Left colon (tissue), 2 donors: Measurements from ENCODE around the gene PJA1. TPM values are rescaled to one million over a fixed set of nuclear protein-coding genes. Genes with fewer than 3 reads are reported as not detected.

Source experiments
- ATAC-seq: fragments of 200-7000 bp; cut with Tn5 transposase; one replicate; pipeline ENCODE4 v1.9.1; 2020; ENCODE audit warnings: mild to moderate bottlenecking, moderate library complexity
- DNase-seq, 2 donors: peaks; one replicate each; pipeline ENCODE4 v3.0.0-alpha.2; 2020
- intact Hi-C, 2 donors: fragments of 100-400 bp; cut with DNase I in 1 of 2; cut with micrococcal nuclease in 1 of 2; formaldehyde crosslinking; loops; one replicate each; pipeline versions ENCODE4 v1.11.2 to v1.14.0; 2022; cut with DNase I, micrococcal nuclease
- long read RNA-seq: library from polyadenylated mRNA; unstranded; transcript quantifications from one replicate; pipeline ENCODE4 v2.0.0, GENCODE V29; 2021
- total RNA-seq, 2 donors: library from RNA; stranded (reverse); fragmentation: NEBNext Ultra II Directional; extraction: Animal tissue kit (Norgen Biotek cat#: 25700); gene quantifications; one replicate each; pipeline ENCODE4 v1.2.1, GENCODE V29; 2021
- donor health status: DM: no; HTN: no; CAD: no.
- donor health status: DM: yes; HTN: yes; CAD: no.

PJA1 gene, protein sequence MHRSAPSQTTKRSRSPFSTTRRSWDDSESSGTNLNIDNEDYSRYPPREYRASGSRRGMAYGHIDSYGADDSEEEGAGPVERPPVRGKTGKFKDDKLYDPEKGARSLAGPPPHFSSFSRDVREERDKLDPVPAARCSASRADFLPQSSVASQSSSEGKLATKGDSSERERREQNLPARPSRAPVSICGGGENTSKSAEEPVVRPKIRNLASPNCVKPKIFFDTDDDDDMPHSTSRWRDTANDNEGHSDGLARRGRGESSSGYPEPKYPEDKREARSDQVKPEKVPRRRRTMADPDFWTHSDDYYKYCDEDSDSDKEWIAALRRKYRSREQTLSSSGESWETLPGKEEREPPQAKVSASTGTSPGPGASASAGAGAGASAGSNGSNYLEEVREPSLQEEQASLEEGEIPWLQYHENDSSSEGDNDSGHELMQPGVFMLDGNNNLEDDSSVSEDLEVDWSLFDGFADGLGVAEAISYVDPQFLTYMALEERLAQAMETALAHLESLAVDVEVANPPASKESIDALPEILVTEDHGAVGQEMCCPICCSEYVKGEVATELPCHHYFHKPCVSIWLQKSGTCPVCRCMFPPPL
- total RNA-seq = 1 to 10 TPM; 5.8 to 6.7 TPM
- long read RNA-seq, transcript PJA1-202 (2 exons, 2,672 nt) = major isoform, 19 of 26 reads
- long read RNA-seq, partial matches to known transcripts = 0 of 26 reads
- long read RNA-seq, other reads (novel, unspliced or antisense) = 3 of 26 reads

DNA sequence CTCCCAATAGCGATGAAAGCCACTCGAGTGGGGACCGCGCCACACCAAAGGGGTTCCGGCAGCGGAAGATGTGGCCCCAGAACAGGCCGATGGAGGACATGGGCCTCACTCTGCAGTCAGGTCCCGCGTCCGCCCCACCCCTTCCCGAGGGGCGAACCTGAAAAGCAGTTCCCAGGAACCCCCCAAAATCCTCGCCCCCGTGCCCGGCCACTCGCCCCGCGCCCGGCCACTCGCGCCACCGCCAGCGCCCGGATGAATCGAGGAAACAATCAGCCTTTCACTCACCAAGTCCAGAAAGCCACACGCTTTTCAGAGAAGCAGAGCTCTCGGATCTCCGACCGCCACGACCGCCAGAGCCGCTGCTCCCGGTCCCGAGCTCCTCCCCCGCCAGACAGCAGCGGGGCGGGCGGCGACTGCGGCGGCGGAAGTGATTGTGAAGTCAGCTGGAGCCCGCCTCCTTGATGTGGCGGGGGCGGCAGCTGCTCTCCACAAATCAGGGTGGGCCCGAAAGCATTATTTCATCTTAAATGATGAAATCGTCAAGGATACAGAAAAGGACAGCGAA, at the start of gene PJA1:
Gene PJA1, minus strand, starts transcription at position 367 of the 565 bp plus-strand sequence. CDS start 2,380 bp downstream, outside the sequence.
- intact Hi-C loops = no loop called here
- peak; percentile 55 to 71 for DNase-seq
- ATAC-seq = peak; percentile 88

DNA sequence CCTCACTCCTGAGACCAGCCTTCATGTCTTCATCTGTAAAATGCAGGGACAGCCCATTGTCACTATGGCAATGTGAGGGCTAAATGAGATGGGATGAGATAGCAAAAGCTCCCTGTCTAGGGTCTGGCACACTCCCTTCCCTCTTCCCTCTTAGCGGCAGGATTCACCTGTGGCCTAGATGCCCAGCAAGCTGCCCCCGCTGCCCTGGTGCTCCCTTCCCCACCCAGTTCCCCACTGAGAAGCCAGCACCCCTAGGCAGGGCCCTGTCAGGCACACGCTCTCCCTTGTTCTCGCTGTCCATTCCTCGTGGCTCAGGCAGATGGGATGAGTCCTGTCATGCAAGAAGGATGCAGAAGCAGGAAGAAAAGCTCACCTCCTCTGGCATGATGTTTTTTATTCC, 49.2 kb upstream of the PJA1 start:
- DNase-seq = no peak
- ATAC-seq = no peak
- intact Hi-C loops = no loop called here

DNA sequence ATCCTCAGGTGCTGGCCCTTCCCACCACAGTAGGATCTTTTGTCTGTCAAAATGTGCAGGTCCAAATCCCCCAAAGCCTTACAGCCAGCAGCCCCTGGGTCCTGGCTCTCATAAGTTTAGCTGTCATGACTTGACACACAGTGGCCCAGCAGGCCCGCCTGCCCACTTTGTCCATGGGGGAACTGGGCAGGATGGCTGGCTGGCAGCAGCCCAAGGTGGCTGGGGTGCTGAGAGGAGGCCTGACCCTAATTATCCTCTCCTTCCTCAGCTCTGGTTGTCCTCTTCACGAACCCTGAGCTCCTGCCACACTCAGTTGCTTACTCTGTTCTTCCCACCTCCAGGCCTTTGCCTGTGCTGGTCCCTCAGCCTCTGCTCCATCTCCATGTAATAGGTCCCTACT, 46.4 kb upstream of the PJA1 start:
- ATAC-seq (no peak), DNase-seq (no peak)
- intact Hi-C loops = no loop called here

DNA sequence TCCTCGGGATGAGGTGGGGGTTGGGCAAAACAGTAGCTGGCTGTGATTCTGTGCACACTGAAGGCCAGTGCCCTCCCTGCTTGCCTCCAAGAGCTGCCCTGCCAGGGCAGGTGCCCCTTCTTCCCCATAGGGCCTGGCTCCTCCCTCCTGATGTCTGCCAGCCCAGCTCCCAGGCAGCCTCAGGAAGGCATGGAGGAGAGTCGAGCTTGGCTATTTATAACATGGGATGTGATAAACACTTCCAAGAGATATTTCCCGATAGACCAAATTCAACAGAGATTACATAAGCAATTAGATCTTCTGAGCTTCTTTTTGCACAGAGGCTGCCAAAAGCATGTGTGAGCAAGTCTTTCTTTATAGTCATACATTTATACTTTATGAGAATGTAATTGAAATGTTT, 45.3 kb upstream of the PJA1 start:
- ATAC-seq (no peak), DNase-seq (no peak)
- intact Hi-C loops = no loop called here

DNA sequence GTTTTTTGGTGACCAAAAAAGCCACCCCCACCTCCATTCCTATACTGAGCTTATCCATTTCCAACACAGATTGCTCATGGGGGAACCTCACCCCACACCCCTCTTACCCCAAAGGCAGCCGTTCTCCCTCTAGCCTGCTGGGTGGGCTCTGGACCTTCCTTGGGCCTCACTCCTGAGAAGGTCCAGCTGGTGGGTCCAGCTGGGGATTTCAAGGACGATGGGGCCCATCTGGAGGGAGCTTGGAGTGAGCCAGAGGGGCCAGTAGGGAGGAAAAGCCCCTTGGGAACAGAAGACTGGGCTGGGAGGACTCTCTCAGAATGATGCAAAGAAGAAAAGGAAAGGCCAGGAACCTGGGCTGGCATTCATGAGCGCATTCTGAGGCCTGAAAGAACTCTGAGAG, 42.0 kb upstream of the PJA1 start:
- DNase-seq = no peak
- intact Hi-C loops = no loop called here
- ATAC-seq = no peak

DNA sequence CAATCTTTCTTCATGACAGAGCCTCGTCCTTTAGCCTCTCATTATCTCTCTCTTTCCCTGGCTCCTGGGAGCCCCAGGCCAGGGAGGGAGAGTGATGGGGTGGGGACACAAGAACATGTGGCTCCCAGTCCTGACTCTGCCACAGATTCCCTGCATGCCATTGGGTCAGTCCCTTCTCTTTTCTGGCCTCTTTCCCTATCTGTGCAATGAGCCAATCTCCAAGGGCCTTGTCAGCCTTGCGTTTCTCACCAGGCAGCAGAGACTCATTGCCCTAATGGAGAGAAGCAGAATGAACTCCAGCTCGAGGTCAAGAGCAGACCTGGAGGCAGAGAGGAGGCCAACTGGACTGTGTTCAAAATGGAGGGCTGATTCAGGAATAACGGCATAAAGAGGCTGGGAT, 38.4 kb upstream of the PJA1 start:
- no peak for DNase-seq
- ATAC-seq = no peak
- intact Hi-C loops = no loop called here

DNA sequence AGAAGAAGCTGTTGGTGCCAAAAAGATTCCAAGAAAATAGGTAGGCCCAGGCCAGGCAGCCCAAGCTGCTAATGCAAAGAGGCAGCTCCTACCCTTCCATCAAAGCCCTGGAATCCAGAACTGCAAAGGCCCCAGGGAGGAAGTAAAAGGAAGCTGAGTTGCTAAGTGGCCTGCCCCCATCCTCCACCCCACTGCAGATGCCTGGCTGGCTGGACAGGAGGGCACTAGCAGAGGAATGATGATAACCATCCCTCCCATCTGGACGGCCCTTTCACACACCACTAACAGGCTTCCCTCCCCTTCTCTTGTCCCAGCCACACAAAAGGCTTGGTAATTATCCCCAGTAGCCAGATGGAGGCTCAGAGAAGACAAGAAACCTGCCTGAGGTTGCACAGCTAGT, 32.4 kb upstream of the PJA1 start:
- ATAC-seq = no peak
- DNase-seq = no peak
- intact Hi-C loops = no loop called here

DNA sequence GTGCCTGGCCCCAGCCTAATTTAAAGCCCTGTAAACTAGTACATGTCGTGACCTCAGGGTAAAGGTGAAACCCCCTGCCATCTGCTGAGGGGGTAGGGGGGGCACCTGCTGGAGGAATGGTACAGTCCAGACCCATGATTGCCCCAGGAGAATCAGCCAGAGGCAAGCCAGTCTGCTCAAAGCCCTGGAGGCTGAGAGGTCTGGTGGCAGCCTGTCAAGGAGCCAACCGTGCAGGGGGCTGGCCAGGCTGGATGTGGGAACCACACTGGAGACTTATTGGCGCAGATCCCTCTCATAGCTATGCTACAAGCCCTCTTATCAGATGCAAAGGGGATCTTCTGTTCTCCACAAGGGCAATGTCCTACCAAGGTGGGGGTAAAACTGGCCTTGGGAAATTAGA, 31.4 kb upstream of the PJA1 start:
- intact Hi-C loops = no loop called here

DNA sequence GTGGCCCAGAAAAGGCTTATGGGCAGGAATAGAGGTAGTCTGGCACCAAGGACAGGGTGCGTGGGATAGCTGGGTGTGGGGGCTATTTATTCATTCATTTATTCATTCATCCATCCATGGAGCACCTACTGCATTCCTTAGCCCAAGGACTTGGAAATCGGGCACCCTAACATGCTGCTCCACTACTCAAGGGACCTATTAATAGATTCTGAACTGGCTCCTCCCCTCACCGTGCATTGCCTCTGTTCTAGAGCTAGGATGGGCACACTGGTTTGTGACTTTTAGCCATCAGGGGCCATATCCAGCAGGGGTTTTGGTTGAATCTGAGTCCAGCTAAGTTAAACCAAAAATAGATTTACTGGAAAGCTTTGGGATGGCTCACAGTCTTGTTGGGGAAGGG, 30.6 kb upstream of the PJA1 start:
- DNase-seq (no peak), ATAC-seq (no peak)
- intact Hi-C loops = no loop called here

More for the DNA sequence above, 31.4 kb upstream of the PJA1 start:
- DNase-seq (no peak), ATAC-seq (no peak)

DNA sequence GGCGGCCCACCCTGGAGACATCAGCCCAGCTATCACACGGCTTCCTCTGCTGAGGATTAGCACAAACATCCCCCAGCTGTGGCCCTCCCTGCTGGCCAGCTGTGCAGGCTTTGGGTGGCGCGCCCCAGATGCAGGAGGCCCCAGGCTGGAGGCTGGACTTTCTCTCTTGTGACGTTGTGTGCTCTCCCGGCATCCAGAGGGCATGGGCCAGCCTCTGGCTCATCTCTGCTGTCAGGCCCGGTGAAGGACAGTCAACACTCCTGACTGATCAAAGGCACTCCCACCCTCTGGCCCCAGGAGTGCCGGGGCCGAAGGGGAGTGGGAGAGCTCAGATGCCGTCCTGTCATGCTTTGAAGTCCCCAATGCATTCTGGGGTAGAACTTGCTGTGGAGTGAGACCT, 29.9 kb upstream of the PJA1 start:
- DNase-seq = no peak
- intact Hi-C loops = no loop called here
- ATAC-seq = no peak

DNA sequence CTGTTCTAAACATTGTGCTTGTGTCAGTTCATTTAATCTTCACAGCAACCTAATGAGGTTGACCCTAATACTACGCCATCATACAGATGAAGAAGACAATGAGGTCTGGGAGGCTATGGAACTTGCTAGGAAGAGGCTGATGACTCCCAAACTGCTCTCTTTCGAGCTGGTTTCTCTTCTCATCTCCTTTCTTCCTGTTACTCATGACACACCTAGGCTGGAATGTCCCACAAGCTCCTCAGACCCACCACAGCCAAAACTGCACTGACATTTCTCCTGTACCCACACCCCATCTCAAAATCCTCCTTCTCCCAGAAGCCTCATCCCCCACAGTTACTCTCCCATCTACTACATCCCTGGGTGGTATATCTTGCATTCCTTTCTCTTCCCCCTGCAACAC, 27.4 kb upstream of the PJA1 start:
- DNase-seq = no peak
- intact Hi-C loops = no loop called here
- ATAC-seq = no peak

DNA sequence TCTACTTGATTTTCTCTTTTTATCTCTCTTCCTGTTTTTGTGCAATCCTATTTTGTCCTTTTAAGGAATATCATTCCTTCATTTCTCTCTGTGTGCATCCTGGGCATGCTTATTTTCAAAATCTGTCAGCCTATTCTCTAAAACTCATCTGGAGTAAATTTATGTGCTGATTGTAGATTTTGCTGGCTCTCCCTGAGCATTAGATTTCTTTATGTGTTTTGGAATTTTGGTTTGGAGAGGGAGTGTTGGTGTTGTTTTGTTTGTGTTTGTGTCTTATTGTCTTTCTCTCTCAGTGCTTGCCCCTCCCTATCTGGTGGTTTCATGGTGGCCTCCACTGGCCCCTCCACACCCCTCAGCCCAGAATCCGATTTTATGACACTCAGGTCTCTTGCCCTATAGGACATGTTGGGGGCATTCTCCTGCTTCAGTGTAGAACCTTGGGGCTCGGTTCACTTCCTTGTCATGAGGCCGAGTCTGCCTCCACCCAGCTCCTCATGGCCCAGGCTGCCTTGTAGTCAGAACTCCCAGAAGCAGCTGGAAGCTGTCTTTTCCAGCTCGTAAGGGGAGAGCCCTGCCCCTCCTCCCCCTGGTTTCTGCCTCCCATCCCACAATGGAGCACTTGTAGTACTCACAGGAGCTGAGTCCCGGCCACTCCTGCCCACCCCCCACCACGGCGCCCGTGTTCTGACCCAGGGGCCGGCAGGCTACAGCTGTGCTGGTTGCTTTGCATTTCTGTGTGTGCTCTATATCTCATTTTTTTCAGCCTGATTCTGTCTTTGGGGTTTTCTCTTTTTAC, 24.5 kb upstream of the PJA1 start:
- DNase-seq = no peak
- intact Hi-C loops = no loop called here
- ATAC-seq = no peak

DNA sequence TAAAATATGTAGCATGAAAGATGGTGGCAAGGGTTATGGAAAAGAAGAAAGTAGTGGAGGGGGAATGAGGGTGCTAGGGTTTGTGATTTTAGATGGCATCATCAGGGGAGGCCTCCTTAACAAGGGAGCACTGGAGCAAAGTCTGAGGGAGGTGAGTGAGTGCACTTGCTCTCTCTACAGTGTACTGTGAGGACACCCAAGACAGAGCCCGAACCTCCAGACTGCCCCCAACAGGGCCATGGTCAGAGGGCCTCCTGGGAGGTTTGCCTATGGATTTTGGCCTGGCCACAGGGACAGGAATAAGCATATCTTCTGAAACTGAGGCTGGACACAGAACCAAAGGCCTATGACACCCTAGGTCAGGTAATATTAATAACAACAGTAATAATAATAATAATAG, 21.4 kb upstream of the PJA1 start:
- no peak for DNase-seq
- ATAC-seq = no peak
- intact Hi-C loops = no loop called here

DNA sequence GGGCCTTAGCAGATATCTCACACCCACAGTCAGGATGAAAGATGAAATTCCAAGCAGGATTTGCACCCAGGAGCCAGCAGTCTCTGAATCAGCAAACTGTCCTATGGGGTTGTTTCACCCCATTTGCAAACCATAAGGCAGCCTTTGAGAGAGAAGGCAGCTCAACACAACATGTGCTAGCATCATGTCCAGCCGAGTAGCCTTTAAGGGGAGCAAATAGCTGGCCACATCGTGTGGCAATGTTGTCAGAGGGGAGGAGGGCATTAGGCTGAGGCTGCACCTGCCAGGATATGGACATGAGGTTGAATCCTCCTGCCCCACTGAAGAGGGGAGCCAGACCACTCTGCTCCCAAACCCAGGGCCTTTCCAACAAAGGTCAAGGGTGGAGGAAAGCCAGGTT, 20.6 kb upstream of the PJA1 start:
- intact Hi-C loops = no loop called here
- no peak for ATAC-seq
- DNase-seq = no peak

DNA sequence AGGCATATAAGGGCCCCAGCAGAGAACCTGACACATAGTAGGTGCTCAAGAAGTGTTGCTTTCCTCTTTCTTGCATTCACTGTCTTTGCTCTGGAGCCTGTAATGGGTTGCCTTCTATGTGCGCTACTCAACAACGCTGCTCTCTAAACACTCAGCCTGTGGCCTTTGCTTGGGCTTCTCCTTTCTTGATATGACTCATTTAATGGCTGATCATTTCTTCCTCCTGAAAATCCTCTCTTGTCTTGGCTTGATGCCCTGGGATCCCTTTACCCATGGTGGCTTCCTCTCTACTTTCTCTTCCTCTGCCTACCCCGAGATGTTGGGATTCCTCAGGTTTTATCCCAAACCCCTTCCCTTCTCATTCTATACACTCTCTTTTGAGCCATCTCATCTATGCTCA, 19.9 kb upstream of the PJA1 start:
- intact Hi-C loops = no loop called here
- ATAC-seq = no peak
- no peak for DNase-seq

DNA sequence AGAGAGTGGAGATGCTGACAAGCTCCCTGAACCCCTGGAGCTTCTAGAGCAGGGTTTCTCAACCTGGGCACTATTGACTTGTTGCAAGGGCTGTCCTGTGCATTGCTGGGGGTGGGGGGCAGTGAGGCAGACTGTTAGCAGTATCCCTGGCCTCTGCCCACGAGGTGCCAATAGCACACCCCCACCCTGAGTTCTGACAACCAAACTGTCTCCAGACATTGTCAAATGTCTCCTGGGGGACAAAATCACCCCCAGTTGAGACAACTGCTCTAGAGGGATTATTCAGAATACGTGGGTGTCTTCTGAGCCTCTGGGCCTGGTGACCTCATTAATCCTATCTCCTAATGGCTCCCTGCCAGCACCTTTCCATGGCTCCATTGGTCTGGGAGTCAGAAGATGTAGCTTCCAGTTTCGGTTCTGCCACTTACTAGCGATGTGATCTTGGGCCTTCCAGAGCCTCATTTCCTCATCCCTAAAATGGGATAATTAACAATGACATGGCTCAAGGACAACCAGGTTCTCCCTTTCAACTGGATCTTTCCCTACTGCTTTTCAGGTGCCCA, 17.6 kb upstream of the PJA1 start:
- ATAC-seq (no peak), DNase-seq (no peak)
- intact Hi-C loops = no loop called here

DNA sequence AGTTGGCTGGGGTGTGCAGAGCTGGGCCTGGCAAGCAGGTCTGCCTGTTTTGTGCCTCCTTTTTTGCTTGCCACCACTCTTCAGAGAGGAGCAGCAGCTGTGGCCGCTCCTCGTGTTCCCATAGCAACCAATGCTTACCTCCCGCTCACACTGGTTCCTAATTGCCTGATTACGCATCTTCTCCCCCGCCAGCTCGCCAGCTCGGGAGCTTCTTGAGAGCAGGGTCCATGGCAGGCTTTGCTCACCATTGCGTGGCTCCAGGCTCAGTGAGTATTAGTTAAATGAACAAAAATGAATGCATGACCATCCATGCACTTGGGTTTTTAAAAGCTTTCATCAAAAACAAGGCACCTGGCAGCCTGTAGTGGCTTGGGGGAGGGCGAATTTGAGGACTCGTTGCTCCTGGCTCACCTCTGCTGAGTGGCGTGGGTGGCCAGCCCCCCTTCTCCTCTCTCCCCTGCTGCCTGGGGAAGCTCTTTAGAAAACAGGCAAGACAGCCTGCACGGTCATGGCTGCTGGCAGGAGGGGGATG, 14.2 kb upstream of the PJA1 start:
- ATAC-seq (no peak), DNase-seq (no peak)
- intact Hi-C loops = no loop called here

DNA sequence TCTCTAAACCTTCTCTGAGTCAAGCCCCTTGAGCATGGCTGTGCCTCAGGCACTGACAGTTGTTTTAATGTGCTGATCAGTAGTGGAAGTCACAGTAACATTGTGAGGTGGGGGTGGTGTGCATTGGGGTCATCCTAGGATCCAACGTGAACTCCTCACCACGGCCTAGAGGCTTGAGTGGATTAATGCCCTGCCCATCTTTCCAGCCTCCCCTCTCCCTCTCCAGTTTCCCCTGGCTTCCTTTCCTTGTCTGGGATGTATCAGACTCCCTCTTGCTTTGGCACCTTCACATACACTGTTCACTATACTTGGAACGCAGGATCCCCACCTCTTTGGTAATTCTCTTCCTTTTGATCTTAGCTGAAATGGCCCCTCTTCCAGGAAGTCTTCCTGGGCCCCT, 13.3 kb upstream of the PJA1 start:
- DNase-seq = no peak
- ATAC-seq = no peak
- intact Hi-C loops = no loop called here
